Fibroblast of peridontal ligament (primary cell): ENCODE data around the gene TTLL8.

Source experiments
- DNase-seq: peaks from one replicate; pipeline ENCODE4 v3.0.0-alpha.2; 2010; ENCODE audit errors: extremely low read depth

Gene TTLL8

GRCh38 chr22:50082961-50083461 lies 24.9 kb upstream of the TTLL8 start:
- DNase-seq = no peak

- no peak for DNase-seq
Observed at GRCh38 chr22:50082197-50082715, 24.2 kb upstream of the TTLL8 start.

GRCh38 chr22:50081426-50082196 lies 23.5 kb upstream of the TTLL8 start:
- no peak for DNase-seq

DNA sequence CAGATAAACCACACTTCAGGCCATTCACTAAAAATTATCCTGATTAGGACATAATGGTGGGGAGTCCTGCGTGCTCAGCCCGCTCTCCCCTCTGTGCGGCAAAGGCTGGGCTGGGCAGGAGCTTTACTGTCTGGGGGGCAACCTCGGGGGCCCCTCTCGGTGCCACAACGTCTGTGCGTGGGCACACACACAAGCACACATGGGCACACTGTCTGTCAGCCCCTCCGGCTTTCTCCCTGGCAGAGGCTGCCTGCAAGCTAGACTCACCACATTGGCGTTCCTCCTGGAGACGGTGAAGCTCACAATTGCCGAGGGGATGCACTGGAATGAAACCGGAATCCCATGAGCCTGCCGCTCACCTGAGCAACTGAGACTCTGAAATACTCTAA lies 22.0 kb upstream of the TTLL8 start:
- no peak for DNase-seq

DNA sequence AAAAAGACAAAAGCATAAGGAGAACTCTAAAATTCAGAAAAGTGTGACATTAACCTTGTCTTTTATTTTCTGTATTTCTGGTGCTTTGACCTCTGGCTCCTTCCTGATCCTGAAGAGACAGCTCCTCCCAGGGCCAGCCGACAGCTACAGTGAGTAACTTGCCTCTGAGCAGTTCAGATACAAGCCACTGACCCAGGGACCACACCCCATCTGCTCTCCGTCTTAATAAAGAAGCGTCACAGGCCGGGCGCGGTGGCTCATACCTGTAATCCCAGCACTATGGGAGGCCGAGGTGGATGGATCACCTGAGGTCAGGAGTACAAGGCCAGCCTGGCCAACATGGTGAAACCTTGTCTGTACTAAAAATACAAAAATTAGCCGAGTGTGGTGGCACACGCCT lies 20.7 kb upstream of the TTLL8 start:
- no peak for DNase-seq

GRCh38 chr22:50078246-50078645 lies 20.1 kb upstream of the TTLL8 start:
- DNase-seq = no peak

- DNase-seq = no peak
Observed at GRCh38 chr22:50076646-50077535, 18.8 kb upstream of the TTLL8 start.

DNA sequence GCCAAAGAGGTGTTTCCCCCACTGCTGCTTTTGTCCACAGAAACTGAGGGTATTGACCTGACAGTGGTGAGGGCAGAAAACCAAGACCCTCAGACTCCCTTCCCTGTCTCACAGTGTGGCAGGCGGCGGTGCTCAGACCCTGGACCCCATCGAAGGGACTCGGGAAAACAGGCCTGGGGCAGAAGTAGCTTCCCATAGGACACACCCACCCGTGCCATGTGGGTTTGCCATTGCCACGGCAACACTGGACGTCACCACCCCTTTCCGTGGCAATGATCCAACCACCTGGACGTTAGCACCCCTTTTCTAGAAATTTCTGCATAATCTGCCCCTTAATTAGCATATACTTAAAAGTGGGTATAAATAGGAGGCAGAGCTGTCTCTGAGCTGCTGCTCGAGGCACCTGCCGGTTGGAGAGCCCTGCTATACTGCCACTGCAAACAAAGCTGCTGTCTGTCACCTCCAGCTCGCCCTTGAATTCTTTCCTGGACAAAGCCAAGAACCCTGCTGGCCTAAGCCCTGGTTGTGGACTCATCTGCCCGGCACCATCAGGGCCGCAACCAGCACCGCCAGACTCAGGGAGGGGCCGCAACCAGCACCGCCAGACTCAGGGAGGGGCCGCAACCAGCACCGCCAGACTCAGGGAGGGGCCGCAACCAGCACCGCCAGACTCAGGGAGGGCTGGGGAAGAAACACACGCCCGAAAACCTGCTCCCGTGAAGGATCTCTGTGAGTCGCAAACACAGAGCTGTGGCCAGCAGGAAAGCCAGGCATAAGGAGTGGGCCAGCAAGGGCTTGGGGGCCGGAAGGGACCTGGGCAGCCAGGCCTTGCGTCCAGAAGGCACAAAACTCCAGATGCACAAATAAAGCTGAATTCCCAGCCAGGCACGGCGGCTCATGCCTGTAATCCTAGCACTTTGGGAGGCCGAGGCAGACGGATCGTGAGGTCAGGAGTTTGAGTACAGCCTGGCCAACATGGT lies 16.7 kb upstream of the TTLL8 start:
- no peak for DNase-seq

GRCh38 chr22:50074056-50074455 lies 16.0 kb upstream of the TTLL8 start:
- no peak for DNase-seq

DNA sequence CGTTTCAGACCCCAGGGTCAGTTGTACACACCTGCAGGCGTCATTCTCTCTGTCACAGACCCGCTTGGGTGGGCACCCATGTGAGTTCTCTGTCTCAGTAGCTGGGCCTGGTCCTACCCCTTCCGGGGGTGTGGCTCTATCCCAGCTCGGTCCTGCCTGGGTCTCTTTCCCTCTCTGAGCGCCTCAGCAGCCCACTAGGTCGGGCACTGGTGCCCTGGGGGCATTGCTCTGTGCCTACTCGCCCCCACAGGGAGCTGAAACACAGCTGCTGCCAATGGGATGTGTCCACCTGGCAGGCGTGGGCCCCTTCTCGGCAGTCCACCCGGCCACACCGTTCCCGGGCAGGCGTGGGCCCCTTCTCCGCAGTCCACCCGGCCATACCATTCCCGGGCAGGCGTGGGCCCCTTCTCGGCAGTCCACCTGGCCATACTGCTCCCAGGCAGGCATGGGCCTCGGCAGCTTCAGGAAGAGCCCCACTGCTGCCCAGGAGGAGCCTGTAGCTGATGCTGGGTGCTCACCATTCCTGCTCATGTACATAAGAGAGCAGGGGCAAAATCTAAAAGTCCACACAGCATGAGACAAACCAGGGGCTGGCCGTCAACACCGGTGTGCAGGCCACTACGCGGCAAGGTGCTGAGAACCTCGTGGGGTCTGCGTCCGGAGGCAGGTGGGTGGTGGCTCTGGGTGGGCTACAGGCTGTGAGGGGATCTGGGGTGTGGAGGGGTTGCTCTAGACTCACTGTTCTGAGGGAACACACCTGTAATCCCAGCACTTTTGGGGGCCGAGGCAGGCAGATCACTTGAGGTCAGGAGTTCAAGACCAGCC lies 14.8 kb upstream of the TTLL8 start:
- no peak for DNase-seq

GRCh38 chr22:50072167-50072555 lies 14.1 kb upstream of the TTLL8 start:
- DNase-seq = no peak

- no peak for DNase-seq
Observed at GRCh38 chr22:50071432-50072166, 13.5 kb upstream of the TTLL8 start.

DNA sequence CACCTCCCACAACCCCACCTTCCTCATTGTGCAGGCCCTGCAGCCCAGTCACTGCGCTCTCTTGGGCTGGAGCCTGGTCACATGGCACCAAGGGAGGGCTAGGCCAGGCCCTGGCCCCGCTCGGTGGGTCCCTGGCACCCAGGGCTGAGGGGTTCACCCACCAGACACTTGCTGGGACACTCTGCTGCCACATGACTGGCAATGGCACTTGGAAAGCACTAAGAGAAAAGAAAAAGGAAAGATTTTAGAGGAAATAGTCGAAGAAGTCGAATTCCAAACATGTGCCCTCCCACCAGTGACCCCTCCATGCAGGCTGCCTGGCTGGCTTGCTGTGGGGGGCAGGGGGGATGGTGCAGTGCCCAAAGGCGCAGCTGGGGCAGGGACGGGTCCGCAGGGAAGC lies 12.3 kb upstream of the TTLL8 start:
- no peak for DNase-seq

DNA sequence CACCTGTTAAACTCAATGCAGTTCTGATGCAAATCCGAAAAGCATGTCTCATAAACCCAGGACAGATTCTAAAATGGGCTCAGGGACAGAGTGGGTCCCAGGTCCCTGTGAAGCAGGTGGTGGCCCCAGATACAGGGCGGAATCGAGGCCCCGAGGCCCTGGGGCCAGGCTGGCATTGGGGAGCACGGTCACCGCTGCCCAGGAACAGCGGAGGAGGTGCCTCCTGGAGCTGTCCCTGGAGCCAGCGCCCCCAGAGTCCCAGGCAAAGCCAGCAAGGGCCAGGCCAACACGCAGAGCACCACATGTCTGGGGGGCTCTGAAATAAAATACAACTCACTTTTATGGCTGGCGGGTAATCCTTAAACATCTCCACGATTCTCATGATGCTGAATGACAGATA lies 10.0 kb upstream of the TTLL8 start:
- no peak for DNase-seq

GRCh38 chr22:50067244-50067643 lies 9.1 kb upstream of the TTLL8 start:
- DNase-seq = no peak

DNA sequence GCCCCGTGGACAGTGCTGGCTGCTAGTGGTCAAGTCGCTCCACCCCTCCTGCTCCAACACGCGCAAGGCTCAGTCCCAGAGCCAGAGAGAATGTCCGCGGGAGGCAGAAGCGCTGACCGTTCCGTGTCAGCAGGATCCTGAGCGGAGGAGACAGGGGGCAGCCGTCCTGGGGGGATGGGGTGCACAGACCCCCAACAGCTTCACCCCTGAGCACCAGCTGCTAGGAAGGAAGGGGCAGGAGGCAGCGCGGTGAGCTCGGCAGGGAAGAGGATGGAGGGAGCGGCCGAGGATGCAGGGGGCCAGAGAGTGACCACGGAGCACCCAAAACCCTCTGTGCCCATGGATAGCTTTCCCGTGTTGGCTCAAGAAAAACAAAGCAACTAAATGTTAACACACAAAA lies 6.4 kb upstream of the TTLL8 start:
- no peak for DNase-seq

- no peak for DNase-seq
Observed at GRCh38 chr22:50063589-50064393, 5.7 kb upstream of the TTLL8 start.

DNA sequence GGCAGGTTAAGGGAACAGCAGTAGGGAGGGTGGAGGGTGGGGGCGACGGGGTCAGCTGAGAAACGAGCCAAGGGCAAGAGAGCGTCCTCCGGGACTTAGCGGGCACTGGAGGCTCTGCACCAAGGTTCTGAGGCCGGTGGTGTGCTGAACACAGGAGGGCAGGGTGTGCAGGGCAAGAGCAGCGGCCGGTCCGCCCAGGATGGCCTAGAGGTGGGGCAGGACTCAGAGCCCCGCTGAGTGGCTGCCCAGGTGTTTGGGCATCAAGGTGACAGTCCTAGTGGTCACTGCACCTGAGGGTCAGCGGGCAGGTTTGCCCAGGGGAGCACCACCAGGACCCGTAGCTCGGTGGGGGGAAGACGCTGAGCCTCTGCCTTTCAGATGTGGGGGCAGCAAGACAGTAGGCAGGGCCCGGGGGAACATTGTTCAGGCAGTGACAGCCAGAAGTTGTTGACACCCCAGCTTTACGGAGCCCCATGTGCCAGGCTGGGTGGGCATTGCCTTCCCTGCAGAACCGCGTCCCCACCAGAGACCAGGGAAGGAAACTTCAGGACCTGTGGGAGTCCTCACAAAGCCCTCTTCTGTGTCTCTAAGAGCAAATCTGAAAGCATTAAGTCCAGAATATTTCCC lies 4.5 kb upstream of the TTLL8 start:
- DNase-seq = no peak
